ENCODE data around the gene BICD2.

BICD2 gene

GRCh38 chr9:92749071-92749933 lies 15.3 kb downstream of the BICD2 start:
- Histone ChIP-seq H3K9me3 (no peaks in the 10 kb centered on the region), H3K36me3 (peaks cover 6% of the 10 kb centered on the region), H3K4me3 (ENCODE audit: low read depth in 1 of 2, low read length in 1 of 2) (no peak overlapping the region), H3K4me1 (ENCODE audit: control insufficient read depth in 1 of 2, insufficient read depth in 1 of 2, low read depth in 1 of 2, low read length in 1 of 2) (peaks cover 57 to 64% of the 10 kb centered on the region in 2 experiments), H3K27ac (peak overlapping the region; percentile 76), H3K27me3 (no peaks in the 10 kb centered on the region)
- TF ChIP-seq CTCF (IDR thresholded peaks at IDR 0.05) = no peak

GRCh38 chr9:92748233-92748497 lies 16.5 kb downstream of the BICD2 start:
- Histone ChIP-seq H3K4me1 (ENCODE audit: control insufficient read depth in 1 of 2, insufficient read depth in 1 of 2, low read depth in 1 of 2, low read length in 1 of 2) (peaks cover 48 to 52% of the 10 kb centered on the region in 2 experiments), H3K27me3 (no peaks in the 10 kb centered on the region), H3K36me3 (peaks cover 6% of the 10 kb centered on the region), H3K27ac (no peak overlapping the region), H3K9me3 (no peaks in the 10 kb centered on the region), H3K4me3 (ENCODE audit: low read depth in 1 of 2, low read length in 1 of 2) (no peak overlapping the region)
- TF ChIP-seq CTCF (IDR thresholded peaks at IDR 0.05) = no peak

GRCh38 chr9:92747459-92748232 lies 17.0 kb downstream of the BICD2 start:
- peak overlapping the region; percentile 44 for H3K27ac ChIP-seq
- no peak for TF ChIP-seq CTCF (IDR thresholded peaks at IDR 0.05)
- no peaks in the 10 kb centered on the region for H3K27me3 ChIP-seq
- H3K9me3 ChIP-seq = no peaks in the 10 kb centered on the region
- H3K4me3 ChIP-seq (ENCODE audit: low read depth in 1 of 2, low read length in 1 of 2) = no peak overlapping the region
- H3K36me3 ChIP-seq = peaks cover 6% of the 10 kb centered on the region
- peaks cover 45 to 51% of the 10 kb centered on the region in 2 experiments for H3K4me1 ChIP-seq (ENCODE audit: control insufficient read depth in 1 of 2, insufficient read depth in 1 of 2, low read depth in 1 of 2, low read length in 1 of 2)

GRCh38 chr9:92746567-92747458 lies 17.8 kb downstream of the BICD2 start:
- H3K4me3 ChIP-seq (ENCODE audit: low read depth in 1 of 2, low read length in 1 of 2) = no peak overlapping the region
- H3K27me3 ChIP-seq = no peaks in the 10 kb centered on the region
- peaks cover 6% of the 10 kb centered on the region for H3K36me3 ChIP-seq
- no peak for TF ChIP-seq CTCF (IDR thresholded peaks at IDR 0.05)
- H3K27ac ChIP-seq = peak overlapping the region; percentile 44
- no peaks in the 10 kb centered on the region for H3K9me3 ChIP-seq
- H3K4me1 ChIP-seq (ENCODE audit: control insufficient read depth in 1 of 2, insufficient read depth in 1 of 2, low read depth in 1 of 2, low read length in 1 of 2) = peaks cover 45 to 50% of the 10 kb centered on the region in 2 experiments

GRCh38 chr9:92745881-92746280 lies 18.8 kb downstream of the BICD2 start:
- Histone ChIP-seq H3K4me3 (ENCODE audit: low read depth in 1 of 2, low read length in 1 of 2) (no peak overlapping the region), H3K4me1 (ENCODE audit: control insufficient read depth in 1 of 2, insufficient read depth in 1 of 2, low read depth in 1 of 2, low read length in 1 of 2) (peaks cover 52 to 54% of the 10 kb centered on the region in 2 experiments), H3K27me3 (no peaks in the 10 kb centered on the region), H3K27ac (peak overlapping the region; percentile 26), H3K36me3 (peaks cover 6% of the 10 kb centered on the region), H3K9me3 (no peaks in the 10 kb centered on the region)
- no peak for TF ChIP-seq CTCF (IDR thresholded peaks at IDR 0.05)
